ENCODE measurements around the gene PRIM2.
"Not testable (repeated sequence)": the region's sequence is repeated elsewhere in the genome, so short reads cannot be mapped to it uniquely, and the experiment has no call there.

DNA sequence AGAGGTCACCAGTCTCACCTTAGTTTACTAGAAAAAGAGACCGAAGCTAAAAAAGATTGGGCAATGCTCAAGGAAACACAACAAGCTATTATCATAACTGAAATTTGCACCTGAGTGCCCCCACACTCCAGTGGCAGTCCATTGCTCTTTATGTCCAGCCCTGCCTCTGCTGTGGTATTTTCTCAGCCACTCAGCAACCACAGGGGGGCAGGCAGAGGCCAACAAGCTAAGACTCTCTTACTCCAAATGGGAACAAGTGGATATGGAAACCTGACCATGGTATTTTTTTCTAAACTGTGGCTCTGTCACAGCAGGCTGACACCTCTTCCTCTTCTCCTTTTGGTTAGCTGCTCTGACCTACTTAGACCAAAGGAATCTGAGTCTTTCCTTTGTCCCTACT, 355.9 kb downstream of the PRIM2 start:
- TF ChIP-seq POLR2AphosphoS5 (IDR thresholded peaks at IDR 0.05; ENCODE audit: low read depth); REST (IDR thresholded peaks at IDR 0.05; ENCODE audit: insufficient replicate concordance, low read depth); GABPA (IDR thresholded peaks at IDR 0.05; ENCODE audit: low read depth): not testable (repeated sequence)
- TF ChIP-seq, protein P1, sequence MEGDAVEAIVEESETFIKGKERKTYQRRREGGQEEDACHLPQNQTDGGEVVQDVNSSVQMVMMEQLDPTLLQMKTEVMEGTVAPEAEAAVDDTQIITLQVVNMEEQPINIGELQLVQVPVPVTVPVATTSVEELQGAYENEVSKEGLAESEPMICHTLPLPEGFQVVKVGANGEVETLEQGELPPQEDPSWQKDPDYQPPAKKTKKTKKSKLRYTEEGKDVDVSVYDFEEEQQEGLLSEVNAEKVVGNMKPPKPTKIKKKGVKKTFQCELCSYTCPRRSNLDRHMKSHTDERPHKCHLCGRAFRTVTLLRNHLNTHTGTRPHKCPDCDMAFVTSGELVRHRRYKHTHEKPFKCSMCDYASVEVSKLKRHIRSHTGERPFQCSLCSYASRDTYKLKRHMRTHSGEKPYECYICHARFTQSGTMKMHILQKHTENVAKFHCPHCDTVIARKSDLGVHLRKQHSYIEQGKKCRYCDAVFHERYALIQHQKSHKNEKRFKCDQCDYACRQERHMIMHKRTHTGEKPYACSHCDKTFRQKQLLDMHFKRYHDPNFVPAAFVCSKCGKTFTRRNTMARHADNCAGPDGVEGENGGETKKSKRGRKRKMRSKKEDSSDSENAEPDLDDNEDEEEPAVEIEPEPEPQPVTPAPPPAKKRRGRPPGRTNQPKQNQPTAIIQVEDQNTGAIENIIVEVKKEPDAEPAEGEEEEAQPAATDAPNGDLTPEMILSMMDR (IDR thresholded peaks at IDR 0.05; ENCODE audit: insufficient read depth, low read length): not testable (repeated sequence)
